Measurements from ENCODE around the gene OGFOD1.

Gene OGFOD1

GRCh38 chr16:56477096-56477878 lies 25.9 kb downstream of the OGFOD1 start:
- DNase-seq (ENCODE audit: low read depth in 1 of 2, low spot score in 1 of 2): peak in 1 of 2 experiments; percentile 18
- no peak for TF ChIP-seq POLR2AphosphoS5 (IDR thresholded peaks at IDR 0.05; ENCODE audit: low read depth)
- no peak for TF ChIP-seq GABPA (IDR thresholded peaks at IDR 0.05; ENCODE audit: low read depth)
- TF ChIP-seq, protein P1, sequence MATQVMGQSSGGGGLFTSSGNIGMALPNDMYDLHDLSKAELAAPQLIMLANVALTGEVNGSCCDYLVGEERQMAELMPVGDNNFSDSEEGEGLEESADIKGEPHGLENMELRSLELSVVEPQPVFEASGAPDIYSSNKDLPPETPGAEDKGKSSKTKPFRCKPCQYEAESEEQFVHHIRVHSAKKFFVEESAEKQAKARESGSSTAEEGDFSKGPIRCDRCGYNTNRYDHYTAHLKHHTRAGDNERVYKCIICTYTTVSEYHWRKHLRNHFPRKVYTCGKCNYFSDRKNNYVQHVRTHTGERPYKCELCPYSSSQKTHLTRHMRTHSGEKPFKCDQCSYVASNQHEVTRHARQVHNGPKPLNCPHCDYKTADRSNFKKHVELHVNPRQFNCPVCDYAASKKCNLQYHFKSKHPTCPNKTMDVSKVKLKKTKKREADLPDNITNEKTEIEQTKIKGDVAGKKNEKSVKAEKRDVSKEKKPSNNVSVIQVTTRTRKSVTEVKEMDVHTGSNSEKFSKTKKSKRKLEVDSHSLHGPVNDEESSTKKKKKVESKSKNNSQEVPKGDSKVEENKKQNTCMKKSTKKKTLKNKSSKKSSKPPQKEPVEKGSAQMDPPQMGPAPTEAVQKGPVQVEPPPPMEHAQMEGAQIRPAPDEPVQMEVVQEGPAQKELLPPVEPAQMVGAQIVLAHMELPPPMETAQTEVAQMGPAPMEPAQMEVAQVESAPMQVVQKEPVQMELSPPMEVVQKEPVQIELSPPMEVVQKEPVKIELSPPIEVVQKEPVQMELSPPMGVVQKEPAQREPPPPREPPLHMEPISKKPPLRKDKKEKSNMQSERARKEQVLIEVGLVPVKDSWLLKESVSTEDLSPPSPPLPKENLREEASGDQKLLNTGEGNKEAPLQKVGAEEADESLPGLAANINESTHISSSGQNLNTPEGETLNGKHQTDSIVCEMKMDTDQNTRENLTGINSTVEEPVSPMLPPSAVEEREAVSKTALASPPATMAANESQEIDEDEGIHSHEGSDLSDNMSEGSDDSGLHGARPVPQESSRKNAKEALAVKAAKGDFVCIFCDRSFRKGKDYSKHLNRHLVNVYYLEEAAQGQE (IDR thresholded peaks at IDR 0.05; ENCODE audit: insufficient replicate concordance, low read depth): no peak
- TF ChIP-seq, protein P2, sequence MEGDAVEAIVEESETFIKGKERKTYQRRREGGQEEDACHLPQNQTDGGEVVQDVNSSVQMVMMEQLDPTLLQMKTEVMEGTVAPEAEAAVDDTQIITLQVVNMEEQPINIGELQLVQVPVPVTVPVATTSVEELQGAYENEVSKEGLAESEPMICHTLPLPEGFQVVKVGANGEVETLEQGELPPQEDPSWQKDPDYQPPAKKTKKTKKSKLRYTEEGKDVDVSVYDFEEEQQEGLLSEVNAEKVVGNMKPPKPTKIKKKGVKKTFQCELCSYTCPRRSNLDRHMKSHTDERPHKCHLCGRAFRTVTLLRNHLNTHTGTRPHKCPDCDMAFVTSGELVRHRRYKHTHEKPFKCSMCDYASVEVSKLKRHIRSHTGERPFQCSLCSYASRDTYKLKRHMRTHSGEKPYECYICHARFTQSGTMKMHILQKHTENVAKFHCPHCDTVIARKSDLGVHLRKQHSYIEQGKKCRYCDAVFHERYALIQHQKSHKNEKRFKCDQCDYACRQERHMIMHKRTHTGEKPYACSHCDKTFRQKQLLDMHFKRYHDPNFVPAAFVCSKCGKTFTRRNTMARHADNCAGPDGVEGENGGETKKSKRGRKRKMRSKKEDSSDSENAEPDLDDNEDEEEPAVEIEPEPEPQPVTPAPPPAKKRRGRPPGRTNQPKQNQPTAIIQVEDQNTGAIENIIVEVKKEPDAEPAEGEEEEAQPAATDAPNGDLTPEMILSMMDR (IDR thresholded peaks at IDR 0.05; ENCODE audit: insufficient read depth, low read length): no peak
- no peak for TF ChIP-seq SPI1 (IDR thresholded peaks at IDR 0.05; ENCODE audit: borderline replicate concordance, low read depth)
- Histone ChIP-seq H3K27me3 (ENCODE audit: insufficient read depth, poor library complexity, severe bottlenecking) (no peaks in the 10 kb centered on the region), H3K4me3 (replicated peaks; ENCODE audit: insufficient read depth, low read length) (no peak overlapping the region), H3K27ac (replicated peaks) (no peak overlapping the region)

DNA sequence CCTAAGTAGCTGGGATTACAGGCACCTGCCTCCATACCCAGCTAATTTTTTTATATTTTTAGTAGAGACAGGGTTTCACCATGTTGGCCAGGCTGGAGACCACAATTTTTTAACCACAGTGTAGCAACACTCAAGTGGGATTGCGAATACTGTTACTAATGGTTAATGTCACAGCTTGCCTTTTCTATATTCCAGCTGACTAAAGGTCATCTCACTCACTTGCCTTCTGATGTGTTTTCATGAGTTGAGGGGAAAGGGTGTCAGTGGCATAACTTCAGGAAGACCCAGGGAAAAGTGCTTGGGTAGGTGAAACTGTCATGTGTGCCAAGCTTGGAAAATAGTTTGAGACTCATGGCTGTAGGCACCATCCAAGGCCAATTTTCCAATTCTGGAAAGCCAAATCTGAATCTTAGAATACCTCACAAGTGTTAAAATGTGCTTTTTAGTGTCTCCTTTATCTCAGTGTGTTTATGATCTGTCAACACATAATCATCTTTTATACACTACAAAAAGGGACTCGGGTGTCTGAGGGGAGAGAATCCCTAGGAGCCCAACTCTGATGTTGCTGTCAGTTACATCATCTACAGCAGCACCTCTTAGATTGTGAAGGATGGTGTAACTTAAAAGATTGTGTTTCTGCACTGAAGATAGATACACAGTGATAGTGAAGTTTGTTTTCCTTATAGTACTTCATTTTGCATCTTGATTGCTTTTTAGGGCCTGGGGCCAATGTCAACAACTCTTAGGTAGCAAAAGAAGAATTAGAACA lies 27.1 kb downstream of the OGFOD1 start:
- TF ChIP-seq SPI1 (IDR thresholded peaks at IDR 0.05; ENCODE audit: borderline replicate concordance, low read depth): no peak
- TF ChIP-seq, protein P1 (IDR thresholded peaks at IDR 0.05; ENCODE audit: insufficient replicate concordance, low read depth): no peak
- TF ChIP-seq GABPA (IDR thresholded peaks at IDR 0.05; ENCODE audit: low read depth): no peak
- TF ChIP-seq, protein P2 (IDR thresholded peaks at IDR 0.05; ENCODE audit: insufficient read depth, low read length): no peak
- no peak for TF ChIP-seq POLR2AphosphoS5 (IDR thresholded peaks at IDR 0.05; ENCODE audit: low read depth)
- DNase-seq (ENCODE audit: low read depth in 1 of 2, low spot score in 1 of 2): peak in 1 of 2 experiments; percentile 42
- Histone ChIP-seq H3K27ac (replicated peaks) (peak overlapping the region; percentile 10; the same call in 1 of the 2 replicates), H3K27me3 (ENCODE audit: insufficient read depth, poor library complexity, severe bottlenecking) (no peaks in the 10 kb centered on the region), H3K4me3 (replicated peaks; ENCODE audit: insufficient read depth, low read length) (no peak overlapping the region)

DNA sequence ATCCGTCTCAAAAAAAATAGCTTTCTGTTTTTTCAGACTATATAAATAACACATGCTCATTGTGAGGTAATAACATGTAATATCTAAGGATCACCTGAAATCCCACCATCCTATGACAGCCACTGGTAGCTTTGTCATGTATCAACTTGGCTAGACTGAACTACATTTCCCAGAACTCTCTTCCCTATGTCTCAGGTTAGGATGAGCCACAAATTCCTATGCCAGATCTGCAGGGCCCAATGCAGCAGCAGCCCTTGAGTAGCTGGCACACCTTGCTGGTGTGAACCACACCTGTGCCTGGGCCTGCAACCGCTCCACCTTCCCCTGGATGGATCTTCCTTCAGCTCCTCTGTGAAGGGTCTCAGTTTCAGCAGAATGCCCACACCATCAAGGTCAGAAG lies 28.1 kb downstream of the OGFOD1 start:
- DNase-seq (ENCODE audit: low read depth in 1 of 2, low spot score in 1 of 2): no peak
- Histone ChIP-seq H3K4me3 (replicated peaks; ENCODE audit: insufficient read depth, low read length) (no peak overlapping the region), H3K27me3 (ENCODE audit: insufficient read depth, poor library complexity, severe bottlenecking) (no peaks in the 10 kb centered on the region), H3K27ac (replicated peaks) (no peak overlapping the region)
- TF ChIP-seq, protein P2 (IDR thresholded peaks at IDR 0.05; ENCODE audit: insufficient read depth, low read length): no peak
- TF ChIP-seq, protein P1 (IDR thresholded peaks at IDR 0.05; ENCODE audit: insufficient replicate concordance, low read depth): no peak
- TF ChIP-seq GABPA (IDR thresholded peaks at IDR 0.05; ENCODE audit: low read depth) (no peak), POLR2AphosphoS5 (IDR thresholded peaks at IDR 0.05; ENCODE audit: low read depth) (no peak), SPI1 (IDR thresholded peaks at IDR 0.05; ENCODE audit: borderline replicate concordance, low read depth) (no peak)
